ENCODE data around the gene FGF6.

The FGF6 gene, protein sequence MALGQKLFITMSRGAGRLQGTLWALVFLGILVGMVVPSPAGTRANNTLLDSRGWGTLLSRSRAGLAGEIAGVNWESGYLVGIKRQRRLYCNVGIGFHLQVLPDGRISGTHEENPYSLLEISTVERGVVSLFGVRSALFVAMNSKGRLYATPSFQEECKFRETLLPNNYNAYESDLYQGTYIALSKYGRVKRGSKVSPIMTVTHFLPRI

DNA sequence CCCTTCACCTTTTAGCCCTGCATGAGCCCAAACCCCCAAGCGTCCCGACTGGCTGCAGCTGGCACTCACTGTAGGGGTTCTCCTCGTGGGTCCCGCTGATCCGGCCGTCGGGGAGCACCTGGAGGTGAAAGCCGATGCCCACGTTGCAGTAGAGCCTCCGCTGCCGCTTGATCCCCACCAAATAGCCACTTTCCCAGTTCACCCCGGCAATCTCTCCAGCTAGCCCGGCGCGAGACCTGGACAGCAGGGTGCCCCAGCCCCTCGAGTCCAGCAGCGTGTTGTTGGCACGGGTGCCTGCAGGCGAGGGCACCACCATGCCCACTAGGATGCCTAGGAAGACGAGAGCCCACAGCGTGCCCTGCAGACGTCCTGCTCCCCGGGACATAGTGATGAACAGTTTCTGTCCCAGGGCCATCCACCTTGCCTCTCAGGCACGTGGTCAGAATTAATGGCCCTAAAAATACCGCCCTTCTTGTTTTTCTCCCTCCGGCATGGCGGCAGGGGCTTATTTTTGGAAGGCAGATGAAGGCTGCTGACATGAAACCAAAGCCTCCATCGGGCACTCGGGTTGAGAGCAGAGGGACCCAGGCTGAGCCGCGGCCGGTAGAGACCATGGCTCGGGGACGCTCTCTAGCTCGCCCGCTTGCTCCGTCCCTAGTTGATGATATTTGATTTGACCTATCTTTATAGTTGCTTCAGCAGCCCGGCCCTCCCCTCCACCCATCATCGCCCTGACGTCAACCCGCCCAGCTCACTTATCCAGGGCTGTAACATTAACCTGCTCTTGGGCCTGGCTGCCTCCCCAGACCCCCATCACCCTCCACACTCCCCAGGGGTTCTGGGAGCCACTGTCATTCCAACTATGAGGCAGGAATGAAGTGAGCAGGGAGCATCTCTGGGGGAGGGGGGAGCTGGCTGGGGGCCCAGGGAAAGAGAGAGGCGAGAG lies at the start of gene FGF6:
Gene FGF6, minus strand, starts transcription at position 660 of the 946 bp plus-strand sequence. Its CDS starts 245 bp downstream, at position 415.
- no peaks in the 10 kb centered on the region for H3K36me3 ChIP-seq
- H3K27me3 ChIP-seq (ENCODE audit: insufficient read depth, low read depth, severe bottlenecking) = no peaks in the 10 kb centered on the region
- DNase-seq = no peak
- TF ChIP-seq, protein P1, sequence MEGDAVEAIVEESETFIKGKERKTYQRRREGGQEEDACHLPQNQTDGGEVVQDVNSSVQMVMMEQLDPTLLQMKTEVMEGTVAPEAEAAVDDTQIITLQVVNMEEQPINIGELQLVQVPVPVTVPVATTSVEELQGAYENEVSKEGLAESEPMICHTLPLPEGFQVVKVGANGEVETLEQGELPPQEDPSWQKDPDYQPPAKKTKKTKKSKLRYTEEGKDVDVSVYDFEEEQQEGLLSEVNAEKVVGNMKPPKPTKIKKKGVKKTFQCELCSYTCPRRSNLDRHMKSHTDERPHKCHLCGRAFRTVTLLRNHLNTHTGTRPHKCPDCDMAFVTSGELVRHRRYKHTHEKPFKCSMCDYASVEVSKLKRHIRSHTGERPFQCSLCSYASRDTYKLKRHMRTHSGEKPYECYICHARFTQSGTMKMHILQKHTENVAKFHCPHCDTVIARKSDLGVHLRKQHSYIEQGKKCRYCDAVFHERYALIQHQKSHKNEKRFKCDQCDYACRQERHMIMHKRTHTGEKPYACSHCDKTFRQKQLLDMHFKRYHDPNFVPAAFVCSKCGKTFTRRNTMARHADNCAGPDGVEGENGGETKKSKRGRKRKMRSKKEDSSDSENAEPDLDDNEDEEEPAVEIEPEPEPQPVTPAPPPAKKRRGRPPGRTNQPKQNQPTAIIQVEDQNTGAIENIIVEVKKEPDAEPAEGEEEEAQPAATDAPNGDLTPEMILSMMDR (IDR thresholded peaks at IDR 0.05; ENCODE audit: low read depth, low read length) = no peak
- no peaks in the 10 kb centered on the region for H3K9me3 ChIP-seq (ENCODE audit: severe bottlenecking)
- no peak within 1 kb of the TSS for H3K4me3 ChIP-seq (ENCODE audit: low read depth, low read length)
- H3K27ac ChIP-seq = no peak within 1 kb of the TSS

DNA sequence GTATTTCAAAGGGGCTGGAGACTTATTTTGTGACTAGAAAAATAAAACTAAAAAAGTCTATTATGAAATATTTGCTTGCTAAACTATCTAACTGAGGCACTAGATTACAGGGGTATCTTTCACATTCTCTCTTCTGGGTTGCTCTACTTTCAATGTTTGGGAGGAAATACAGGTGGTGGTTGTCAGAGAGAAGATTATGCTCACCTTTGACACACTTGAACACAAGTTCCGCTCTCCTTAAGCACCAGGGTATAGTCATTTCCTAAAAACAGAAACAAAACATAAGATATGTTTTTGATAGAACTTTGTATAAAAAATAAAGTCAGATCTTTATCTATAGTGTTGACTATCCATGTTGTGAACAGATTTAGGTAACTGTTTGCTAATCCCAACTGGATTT lies 45.4 kb upstream of the FGF6 start:
- no peaks in the 10 kb centered on the region for H3K27me3 ChIP-seq (ENCODE audit: insufficient read depth, low read depth, severe bottlenecking)

DNA sequence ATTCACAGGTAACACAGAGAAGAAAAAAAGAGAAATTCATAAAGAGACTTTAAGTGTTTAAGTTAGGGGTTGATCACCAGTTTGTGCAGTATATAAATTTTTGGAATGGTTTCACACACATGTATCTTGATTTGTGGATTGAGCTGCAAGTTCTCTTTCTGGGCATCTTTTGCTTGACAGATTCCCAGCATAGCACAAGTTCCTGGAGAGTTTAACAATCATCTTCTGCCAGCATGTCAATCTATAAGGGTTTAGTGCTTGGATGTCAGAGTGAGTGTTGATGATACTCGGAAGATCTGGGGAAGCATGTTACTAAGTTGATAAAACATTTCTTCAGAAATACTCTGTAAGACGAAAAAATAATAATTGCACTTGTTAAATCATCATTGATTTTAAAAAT lies 43.9 kb upstream of the FGF6 start:
- H3K27ac ChIP-seq = no peak overlapping the region
- H3K9me3 ChIP-seq (ENCODE audit: severe bottlenecking) = no peaks in the 10 kb centered on the region
- TF ChIP-seq, protein P1 (IDR thresholded peaks at IDR 0.05; ENCODE audit: low read depth, low read length) = no peak
- H3K27me3 ChIP-seq (ENCODE audit: insufficient read depth, low read depth, severe bottlenecking) = no peaks in the 10 kb centered on the region
- DNase-seq = no peak
- peaks cover 11% of the 10 kb centered on the region for H3K36me3 ChIP-seq
- no peak overlapping the region for H3K4me3 ChIP-seq (ENCODE audit: low read depth, low read length)

More for the DNA sequence above, 45.4 kb upstream of the FGF6 start:
- TF ChIP-seq, protein P1 (IDR thresholded peaks at IDR 0.05; ENCODE audit: low read depth, low read length) = no peak
- Histone ChIP-seq H3K27ac (no peak overlapping the region), H3K36me3 (peaks cover 11% of the 10 kb centered on the region), H3K4me3 (ENCODE audit: low read depth, low read length) (no peak overlapping the region), H3K9me3 (ENCODE audit: severe bottlenecking) (no peaks in the 10 kb centered on the region)
- DNase-seq = no peak

DNA sequence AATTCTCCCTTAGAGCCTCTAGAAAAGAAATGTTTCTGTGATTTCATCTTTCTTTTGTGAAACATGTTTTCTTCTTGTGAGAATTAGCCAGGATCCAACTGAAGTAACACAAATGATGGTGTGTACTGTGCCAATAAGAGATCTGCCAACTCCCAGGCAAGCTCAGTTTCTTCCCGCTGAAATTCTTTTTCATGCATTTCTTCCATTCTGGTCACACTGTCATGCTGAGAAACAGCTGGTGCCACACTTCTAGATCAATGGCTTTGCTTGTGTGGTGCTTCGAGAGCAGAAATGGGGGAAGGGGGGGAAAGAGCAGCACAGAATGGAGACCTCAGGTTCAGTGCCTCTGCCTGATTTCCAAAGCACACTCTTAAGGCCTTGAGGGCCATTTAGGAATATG lies 41.4 kb upstream of the FGF6 start:
- DNase-seq = no peak
- no peak overlapping the region for H3K4me3 ChIP-seq (ENCODE audit: low read depth, low read length)
- TF ChIP-seq, protein P1 (IDR thresholded peaks at IDR 0.05; ENCODE audit: low read depth, low read length) = no peak
- H3K36me3 ChIP-seq = peaks cover 11% of the 10 kb centered on the region
- H3K27ac ChIP-seq = no peak overlapping the region
- H3K9me3 ChIP-seq (ENCODE audit: severe bottlenecking) = no peaks in the 10 kb centered on the region
- no peaks in the 10 kb centered on the region for H3K27me3 ChIP-seq (ENCODE audit: insufficient read depth, low read depth, severe bottlenecking)

DNA sequence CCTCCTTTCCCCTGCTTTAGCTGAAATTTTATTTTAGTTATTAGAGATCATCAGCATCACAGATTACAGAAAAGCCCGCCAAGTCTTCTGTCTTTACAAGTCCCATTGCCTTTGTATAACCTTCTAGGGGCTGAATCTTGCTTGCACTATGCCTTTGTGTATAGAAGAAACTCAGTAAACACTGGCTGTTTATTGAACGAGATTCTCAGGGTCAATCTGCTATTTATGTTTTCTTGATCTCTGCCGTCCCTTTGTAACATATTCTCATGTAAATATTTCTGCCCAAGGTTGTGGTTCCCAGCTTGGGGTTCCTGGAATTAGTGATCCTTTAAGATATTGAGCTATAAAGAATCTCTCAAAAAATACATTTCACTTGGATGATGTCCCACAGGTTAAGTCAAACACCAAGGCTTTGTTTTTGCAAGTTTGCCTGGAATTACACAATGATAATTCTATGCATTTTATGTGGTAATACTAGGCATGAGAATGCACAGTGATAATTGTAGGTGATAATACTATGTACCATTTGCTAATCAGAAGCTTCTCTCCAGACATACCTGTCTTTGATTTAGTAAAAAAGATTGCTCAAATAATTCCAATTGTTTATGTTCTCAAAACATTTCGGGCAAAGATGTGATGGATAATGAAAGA lies 40.6 kb upstream of the FGF6 start:
- Histone ChIP-seq H3K27ac (no peak overlapping the region), H3K27me3 (ENCODE audit: insufficient read depth, low read depth, severe bottlenecking) (no peaks in the 10 kb centered on the region), H3K9me3 (ENCODE audit: severe bottlenecking) (no peaks in the 10 kb centered on the region), H3K36me3 (peaks cover 11% of the 10 kb centered on the region), H3K4me3 (ENCODE audit: low read depth, low read length) (no peak overlapping the region)
- TF ChIP-seq, protein P1 (IDR thresholded peaks at IDR 0.05; ENCODE audit: low read depth, low read length) = no peak
- no peak for DNase-seq
